Mesodermal cell (in vitro differentiated cells): Measurements from ENCODE around the gene GALNT14.

ENCODE experiments used
- H3K27ac ChIP-seq: 2 replicates; pipeline ENCODE4 v1.7.0; 2013; ENCODE audit warnings: mild to moderate bottlenecking, low read depth, low read length, moderate library complexity; ENCODE audit not compliant: severe bottlenecking
- H3K36me3 ChIP-seq: 2 replicates; pipeline ENCODE4 v1.7.1; 2013; ENCODE audit warnings: mild to moderate bottlenecking, low read length, moderate library complexity; ENCODE audit not compliant: control insufficient read depth, insufficient read depth
- H3K4me1 ChIP-seq: one replicate; pipeline ENCODE4 v1.7.1; 2013; ENCODE audit warnings: mild to moderate bottlenecking, low read length; ENCODE audit not compliant: insufficient read depth, control insufficient read depth, poor library complexity, severe bottlenecking
- H3K4me3 ChIP-seq: 2 replicates; pipeline ENCODE4 v1.7.0; 2013; ENCODE audit warnings: low read length, control low read depth, mild to moderate bottlenecking; ENCODE audit not compliant: insufficient read depth, poor library complexity, severe bottlenecking; ENCODE audit errors: extremely low read depth
- H3K9me3 ChIP-seq: 2 replicates; pipeline ENCODE4 v1.7.1; 2013; ENCODE audit warnings: mild to moderate bottlenecking, low read length, moderate library complexity; ENCODE audit not compliant: control insufficient read depth
- WGBS, 2 experiments: methylation state at CpG; one replicate each; pipeline ENCODE4 v1.1.5; 2013; ENCODE audit warnings: missing lambda C conversion rate in 2 of 2; ENCODE audit not compliant: insufficient coverage in 2 of 2; 5-methylcytosine and 5-hydroxymethylcytosine counted together

The GALNT14 gene

GRCh38 chr2:30975156-30975555, 163.1 kb downstream of the GALNT14 start:
- no peaks in the 10 kb centered on the region for H3K9me3 ChIP-seq
- whole genome bisulfite sequencing, 2 experiments = 80 to 97% methylated on average over 1 to 3 of the region's 3 CpGs
- no peaks in the 10 kb centered on the region for H3K36me3 ChIP-seq
- H3K4me1 ChIP-seq = no peaks in the 10 kb centered on the region
- H3K4me3 ChIP-seq = no peak overlapping the region
- no peak overlapping the region for H3K27ac ChIP-seq

GRCh38 chr2:30974554-30974953, 163.7 kb downstream of the GALNT14 start:
- WGBS, 2 experiments = 93 to 96% methylated on average over 4 of the region's 5 CpGs

GRCh38 chr2:30974092-30974491, 164.1 kb downstream of the GALNT14 start:
- H3K9me3 ChIP-seq = no peaks in the 10 kb centered on the region
- no peaks in the 10 kb centered on the region for H3K36me3 ChIP-seq
- no peak overlapping the region for H3K27ac ChIP-seq
- H3K4me1 ChIP-seq = no peaks in the 10 kb centered on the region
- WGBS, 2 experiments = 91 to 100% methylated on average over 1 of the region's 1 CpG
- no peak overlapping the region for H3K4me3 ChIP-seq

More at GRCh38 chr2:30974554-30974953, 163.7 kb downstream of the GALNT14 start:
- H3K9me3 ChIP-seq = no peaks in the 10 kb centered on the region
- H3K4me3 ChIP-seq = no peak overlapping the region
- H3K4me1 ChIP-seq = no peaks in the 10 kb centered on the region
- no peaks in the 10 kb centered on the region for H3K36me3 ChIP-seq
- no peak overlapping the region for H3K27ac ChIP-seq

- 83 to 86% methylated on average over 17 to 18 of the region's 19 CpGs for WGBS, 2 experiments
Measured at GRCh38 chr2:30971231-30972025, 166.8 kb downstream of the GALNT14 start.

GRCh38 chr2:30968660-30969397, 169.4 kb downstream of the GALNT14 start:
- Histone ChIP-seq H3K4me3 (no peak overlapping the region), H3K4me1 (no peaks in the 10 kb centered on the region)
- 83 to 98% methylated on average over 3 to 4 of the region's 4 CpGs for WGBS, 2 experiments

More at GRCh38 chr2:30971231-30972025, 166.8 kb downstream of the GALNT14 start:
- Histone ChIP-seq H3K36me3 (no peaks in the 10 kb centered on the region), H3K4me1 (no peaks in the 10 kb centered on the region), H3K9me3 (no peaks in the 10 kb centered on the region), H3K27ac (no peak overlapping the region), H3K4me3 (no peak overlapping the region)

GRCh38 chr2:30966786-30967185, 171.5 kb downstream of the GALNT14 start:
- WGBS, 2 experiments = 100% methylated on average over 2 of the region's 4 CpGs; no CpG with 5 or more reads in 1 of the 2 experiments
- Histone ChIP-seq H3K4me1 (no peaks in the 10 kb centered on the region), H3K4me3 (no peak overlapping the region), H3K27ac (no peak overlapping the region), H3K36me3 (no peaks in the 10 kb centered on the region), H3K9me3 (no peaks in the 10 kb centered on the region)

More at GRCh38 chr2:30968660-30969397, 169.4 kb downstream of the GALNT14 start:
- H3K27ac ChIP-seq = no peak overlapping the region
- H3K36me3 ChIP-seq = no peaks in the 10 kb centered on the region
- H3K9me3 ChIP-seq = no peaks in the 10 kb centered on the region

GRCh38 chr2:30965022-30965531, 173.2 kb downstream of the GALNT14 start:
- Histone ChIP-seq H3K9me3 (no peaks in the 10 kb centered on the region), H3K4me3 (no peak overlapping the region), H3K36me3 (no peaks in the 10 kb centered on the region), H3K4me1 (no peaks in the 10 kb centered on the region), H3K27ac (no peak overlapping the region)
- 92 to 95% methylated on average over 6 to 9 of the region's 10 CpGs for WGBS, 2 experiments

- 87 to 93% methylated on average over 11 of the region's 11 CpGs for WGBS, 2 experiments
- Histone ChIP-seq H3K4me3 (no peak overlapping the region), H3K9me3 (no peaks in the 10 kb centered on the region), H3K27ac (no peak overlapping the region), H3K4me1 (no peaks in the 10 kb centered on the region), H3K36me3 (no peaks in the 10 kb centered on the region)
Measured at GRCh38 chr2:30964334-30965005, 173.8 kb downstream of the GALNT14 start.

- H3K9me3 ChIP-seq = no peaks in the 10 kb centered on the region
- H3K4me3 ChIP-seq = no peak overlapping the region
- no peaks in the 10 kb centered on the region for H3K36me3 ChIP-seq
- H3K4me1 ChIP-seq = peaks cover 7% of the 10 kb centered on the region
- no peak overlapping the region for H3K27ac ChIP-seq
- 80 to 88% methylated on average over 1 to 2 of the region's 7 CpGs for WGBS, 2 experiments
Measured at GRCh38 chr2:30963184-30963583, 175.1 kb downstream of the GALNT14 start.

GRCh38 chr2:30960213-30960612, 178.0 kb downstream of the GALNT14 start:
- H3K4me1 ChIP-seq = peaks cover 7% of the 10 kb centered on the region
- H3K27ac ChIP-seq = no peak overlapping the region
- WGBS, 2 experiments = 92 to 97% methylated on average over 9 of the region's 10 CpGs
- H3K36me3 ChIP-seq = no peaks in the 10 kb centered on the region
- no peak overlapping the region for H3K4me3 ChIP-seq
- no peaks in the 10 kb centered on the region for H3K9me3 ChIP-seq
